Vein endothelial cell (primary cell): Measurements from ENCODE around the gene RUSC2. TPM values are rescaled to one million over a fixed set of nuclear protein-coding genes. Genes with fewer than 3 reads are reported as not detected.

Experiments used
- total RNA-seq: library from RNA; depleted of rRNA; stranded (reverse); fragments of >200 nt; gene quantifications from 2 replicates; pipeline ENCODE4 v1.2.3, GENCODE V29; 2012

The RUSC2 gene, protein sequence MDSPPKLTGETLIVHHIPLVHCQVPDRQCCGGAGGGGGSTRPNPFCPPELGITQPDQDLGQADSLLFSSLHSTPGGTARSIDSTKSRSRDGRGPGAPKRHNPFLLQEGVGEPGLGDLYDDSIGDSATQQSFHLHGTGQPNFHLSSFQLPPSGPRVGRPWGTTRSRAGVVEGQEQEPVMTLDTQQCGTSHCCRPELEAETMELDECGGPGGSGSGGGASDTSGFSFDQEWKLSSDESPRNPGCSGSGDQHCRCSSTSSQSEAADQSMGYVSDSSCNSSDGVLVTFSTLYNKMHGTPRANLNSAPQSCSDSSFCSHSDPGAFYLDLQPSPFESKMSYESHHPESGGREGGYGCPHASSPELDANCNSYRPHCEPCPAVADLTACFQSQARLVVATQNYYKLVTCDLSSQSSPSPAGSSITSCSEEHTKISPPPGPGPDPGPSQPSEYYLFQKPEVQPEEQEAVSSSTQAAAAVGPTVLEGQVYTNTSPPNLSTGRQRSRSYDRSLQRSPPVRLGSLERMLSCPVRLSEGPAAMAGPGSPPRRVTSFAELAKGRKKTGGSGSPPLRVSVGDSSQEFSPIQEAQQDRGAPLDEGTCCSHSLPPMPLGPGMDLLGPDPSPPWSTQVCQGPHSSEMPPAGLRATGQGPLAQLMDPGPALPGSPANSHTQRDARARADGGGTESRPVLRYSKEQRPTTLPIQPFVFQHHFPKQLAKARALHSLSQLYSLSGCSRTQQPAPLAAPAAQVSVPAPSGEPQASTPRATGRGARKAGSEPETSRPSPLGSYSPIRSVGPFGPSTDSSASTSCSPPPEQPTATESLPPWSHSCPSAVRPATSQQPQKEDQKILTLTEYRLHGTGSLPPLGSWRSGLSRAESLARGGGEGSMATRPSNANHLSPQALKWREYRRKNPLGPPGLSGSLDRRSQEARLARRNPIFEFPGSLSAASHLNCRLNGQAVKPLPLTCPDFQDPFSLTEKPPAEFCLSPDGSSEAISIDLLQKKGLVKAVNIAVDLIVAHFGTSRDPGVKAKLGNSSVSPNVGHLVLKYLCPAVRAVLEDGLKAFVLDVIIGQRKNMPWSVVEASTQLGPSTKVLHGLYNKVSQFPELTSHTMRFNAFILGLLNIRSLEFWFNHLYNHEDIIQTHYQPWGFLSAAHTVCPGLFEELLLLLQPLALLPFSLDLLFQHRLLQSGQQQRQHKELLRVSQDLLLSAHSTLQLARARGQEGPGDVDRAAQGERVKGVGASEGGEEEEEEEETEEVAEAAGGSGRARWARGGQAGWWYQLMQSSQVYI (N-terminal part only)
- 28.7 and 39.5 TPM in 2 replicates for total RNA-seq

DNA sequence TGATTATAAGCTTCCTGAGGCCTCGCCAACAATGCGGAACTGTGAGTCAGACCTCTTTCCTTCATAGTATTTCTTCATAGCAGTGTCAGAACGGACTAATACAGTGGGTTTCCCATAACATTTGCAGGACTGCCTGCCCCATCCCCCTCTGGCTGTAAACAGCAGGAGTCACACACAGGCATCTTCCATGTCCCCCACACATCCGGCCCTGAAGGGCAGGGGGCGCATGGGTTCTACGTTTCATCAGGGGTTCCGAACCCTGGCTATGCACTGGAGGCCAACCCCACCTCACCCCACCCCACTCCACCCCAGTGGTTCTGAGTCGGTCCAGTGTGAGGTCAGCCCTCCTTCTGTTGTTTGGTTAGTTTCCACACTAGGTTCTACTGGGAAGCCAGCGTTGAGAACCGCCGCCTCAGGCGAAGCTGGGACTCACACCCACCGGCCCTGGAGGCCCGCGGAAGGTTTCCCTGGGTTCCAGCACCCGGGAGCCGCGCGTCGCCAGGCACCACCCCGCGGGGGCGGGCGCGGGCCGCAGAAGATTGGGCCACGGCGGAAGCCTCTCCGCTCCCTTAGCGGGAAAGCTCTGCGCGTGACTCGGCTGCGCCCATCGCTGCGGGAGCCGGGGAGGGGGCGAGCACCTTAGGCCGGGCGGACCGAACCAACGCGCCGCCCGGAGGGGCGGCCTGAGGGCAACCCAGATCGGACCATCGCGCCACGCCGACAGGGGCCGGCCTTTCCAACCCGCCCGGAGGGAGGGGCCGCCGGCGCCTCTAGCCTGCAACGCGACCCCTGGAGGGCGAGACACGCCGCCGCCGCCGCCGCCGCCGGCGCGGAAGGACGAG lies at the start of gene RUSC2:
Gene RUSC2 (plus strand): TSS at position 799 of the 842 bp plus-strand sequence. CDS start 56,411 bp downstream, outside the sequence.

Other genes starting within 250 kb of the RUSC2 start
- gene TESK1, start 115.2 kb downstream of the RUSC2 start, total RNA-seq = 7.2 and 9.5 TPM in 2 replicates
- gene CD72, start 128.3 kb downstream of the RUSC2 start, total RNA-seq = not detected in 2 replicates
- gene SIT1, start 160.8 kb downstream of the RUSC2 start, total RNA-seq = not detected in 2 replicates
- gene RMRP, start 167.9 kb downstream of the RUSC2 start, total RNA-seq = 49,879 and 52,393 TPM in 2 replicates
- gene CCDC107, start 168.2 kb downstream of the RUSC2 start, total RNA-seq = 6.0 and 10.1 TPM in 2 replicates
- 1.6 and 3.5 TPM in 2 replicates for gene ARHGEF39, start 175.1 kb downstream of the RUSC2 start, total RNA-seq
- 0.10 TPM in 1 of 2 replicates, not detected in the other for gene CA9, start 183.8 kb downstream of the RUSC2 start, total RNA-seq
- gene TPM2, start 199.8 kb downstream of the RUSC2 start, total RNA-seq = 10.5 and 20.2 TPM in 2 replicates
- 294 and 296 TPM in 2 replicates for gene TLN1, start 242.1 kb downstream of the RUSC2 start, total RNA-seq
- 51.3 and 60.4 TPM in 2 replicates for gene CREB3, start 242.6 kb downstream of the RUSC2 start, total RNA-seq